IMR-90 (cell line): ENCODE data around the gene ID1. TPM values are rescaled to one million over a fixed set of nuclear protein-coding genes. Genes with fewer than 3 reads are reported as not detected.
A peak's percentile ranks its signal among the peaks of the same experiment; 100 is the strongest.

Experiments used
- ATAC-seq: fragments of 200-7000 bp; cut with Tn5 transposase; 2 replicates; pipeline ENCODE4 v1.9.1; 2020; ENCODE audit warnings: low read depth, mild to moderate bottlenecking, moderate library complexity
- BruUV-seq: library from RNA; stranded (reverse); fragments of 400-500 nt; replicated peaks from 2 replicates; lab custom pipeline; 2021; lab: Mats Ljungman, UMichigan
- CTCF ChIA-PET: fragments of 300-600 bp; formaldehyde crosslinking; extraction: SDS; loops from one replicate; lab custom pipeline; 2021; ENCODE audit warnings: antibody characterized with exemption; lab: Yijun Ruan, JAX
- POLR2A ChIA-PET: fragments of 300-600 bp; sonication (Branson Sonifier 250); formaldehyde crosslinking; loops from one replicate; lab custom pipeline; 2022; ENCODE audit warnings: antibody characterized with exemption; ENCODE audit not compliant: unreplicated experiment; lab: Charles Lee
- DNase-seq: peaks from one replicate; pipeline ENCODE4 v3.0.0; 2013
- H2AFZ ChIP-seq: replicated peaks from 2 replicates; pipeline ENCODE3; 2013; ENCODE audit warnings: low read length, mild to moderate bottlenecking; ENCODE audit not compliant: poor library complexity
- H2AK5ac ChIP-seq: 2 replicates; pipeline ENCODE4 v1.6.1; 2013; ENCODE audit warnings: low read depth, low read length, inconsistent platforms
- H2AK9ac ChIP-seq: replicated peaks from 2 replicates; pipeline ENCODE3; 2013; ENCODE audit warnings: mild to moderate bottlenecking, low read depth, low read length, moderate library complexity; ENCODE audit not compliant: poor library complexity
- H2BK120ac ChIP-seq: 2 replicates; pipeline ENCODE4 v1.6.1; 2013; ENCODE audit warnings: low read depth, low read length, inconsistent platforms
- H2BK15ac ChIP-seq: 3 replicates; pipeline ENCODE4 v1.6.1; 2013; ENCODE audit warnings: low read depth, low read length, inconsistent platforms
- H2BK20ac ChIP-seq: 2 replicates; pipeline ENCODE4 v1.6.1; 2013; ENCODE audit warnings: low read depth, mild to moderate bottlenecking, inconsistent platforms, low read length, moderate library complexity
- H2BK5ac ChIP-seq: 2 replicates; pipeline ENCODE4 v1.6.1; 2013; ENCODE audit warnings: mild to moderate bottlenecking, low read depth, low read length, inconsistent platforms; ENCODE audit not compliant: poor library complexity, severe bottlenecking
- H3K14ac ChIP-seq: replicated peaks from 2 replicates; pipeline ENCODE4 v1.6.1; 2013; ENCODE audit warnings: low read depth, low read length, inconsistent platforms
- H3K18ac ChIP-seq: 2 replicates; pipeline ENCODE4 v1.6.1; 2013; ENCODE audit warnings: low read depth, low read length, control low read depth
- H3K23ac ChIP-seq: 2 replicates; pipeline ENCODE4 v1.6.1; 2013; ENCODE audit warnings: low read depth, low read length, inconsistent platforms
- H3K27ac ChIP-seq: 2 replicates; pipeline ENCODE4 v1.5.1; 2013; ENCODE audit warnings: mild to moderate bottlenecking, control low read depth, low read length; ENCODE audit not compliant: insufficient read depth
- H3K27me3 ChIP-seq: 2 replicates; pipeline ENCODE4 v1.6.1; 2013; ENCODE audit warnings: low read length; ENCODE audit not compliant: control insufficient read depth, insufficient read depth
- H3K36me3 ChIP-seq: 2 replicates; pipeline ENCODE4 v1.6.1; 2013; ENCODE audit warnings: low read length, mixed read lengths; ENCODE audit not compliant: control insufficient read depth, insufficient read depth
- H3K4ac ChIP-seq: 2 replicates; pipeline ENCODE4 v1.6.1; 2013; ENCODE audit warnings: low read depth, low read length, inconsistent platforms
- H3K4me1 ChIP-seq: 2 replicates; pipeline ENCODE4 v1.6.1; 2013; ENCODE audit warnings: low read length, mixed read lengths; ENCODE audit not compliant: control insufficient read depth, insufficient read depth
- H3K4me2 ChIP-seq: 2 replicates; pipeline ENCODE4 v1.6.1; 2013; ENCODE audit warnings: low read depth, mild to moderate bottlenecking, control low read depth, low read length, moderate library complexity
- H3K4me3 ChIP-seq: 2 replicates; pipeline ENCODE4 v1.5.1; 2013; ENCODE audit warnings: low read depth, mild to moderate bottlenecking, control low read depth, low read length, moderate library complexity; ENCODE audit not compliant: insufficient read depth
- H3K56ac ChIP-seq: 2 replicates; pipeline ENCODE4 v1.6.1; 2013; ENCODE audit warnings: low read length, inconsistent platforms; ENCODE audit not compliant: insufficient read depth; ENCODE audit errors: extremely low read depth
- H3K79me1 ChIP-seq, 2 experiments: 2 replicates each; pipeline ENCODE4 v1.6.1; 2013; ENCODE audit warnings: low read length in 2 of 2, inconsistent platforms in 1 of 2, low read depth in 1 of 2
- H3K9ac ChIP-seq: 2 replicates; pipeline ENCODE4 v1.6.1; 2013; ENCODE audit warnings: low read depth, low read length, control low read depth
- H3K9me1 ChIP-seq: 2 replicates; pipeline ENCODE4 v1.6.1; 2013; ENCODE audit warnings: low read length, inconsistent platforms; ENCODE audit not compliant: insufficient read depth
- H3K9me3 ChIP-seq: 2 replicates; pipeline ENCODE4 v1.6.1; 2013; ENCODE audit warnings: low read length; ENCODE audit not compliant: control insufficient read depth, insufficient read depth
- H4K20me1 ChIP-seq: 2 replicates; pipeline ENCODE4 v1.6.1; 2013; ENCODE audit warnings: low read length, inconsistent platforms; ENCODE audit not compliant: insufficient read depth
- H4K5ac ChIP-seq: 2 replicates; pipeline ENCODE4 v1.6.1; 2013; ENCODE audit warnings: mild to moderate bottlenecking, low read depth, low read length, control low read depth
- H4K8ac ChIP-seq, 2 experiments: 2 replicates each; pipeline ENCODE4 v1.6.1; 2013; ENCODE audit warnings: low read depth in 2 of 2, low read length in 2 of 2, control low read depth in 1 of 2, inconsistent platforms in 1 of 2
- H4K91ac ChIP-seq: 2 replicates; pipeline ENCODE4 v1.6.1; 2013; ENCODE audit warnings: low read depth, low read length, inconsistent platforms; ENCODE audit not compliant: insufficient read depth
- BHLHE40 ChIP-seq: fragments of 150-350 bp; IDR thresholded peaks from 2 replicates; pipeline ENCODE4 v1.6.1; 2016; ENCODE audit warnings: mild to moderate bottlenecking, low read depth, low read length
- CEBPB ChIP-seq: IDR thresholded peaks from 2 replicates; pipeline ENCODE4 v1.6.1; 2012; ENCODE audit warnings: low read depth, low read length, improper control_type of control experiment
- FOS ChIP-seq: fragments of 150-350 bp; IDR thresholded peaks from 2 replicates; pipeline ENCODE4 v1.6.1; 2016; ENCODE audit warnings: low read depth, low read length
- MAFK ChIP-seq: IDR thresholded peaks from 2 replicates; pipeline ENCODE4 v1.6.1; 2012; ENCODE audit warnings: low read depth, low read length, improper control_type of control experiment
- MXI1 ChIP-seq: IDR thresholded peaks from 2 replicates; pipeline ENCODE4 v1.6.1; 2012; ENCODE audit warnings: low read depth, mild to moderate bottlenecking, low read length, moderate library complexity, borderline replicate concordance
- NFE2L2 ChIP-seq: fragments of 150-350 bp; IDR thresholded peaks from 2 replicates; pipeline ENCODE4 v1.6.1; 2016; ENCODE audit warnings: low read depth, mild to moderate bottlenecking, low read length
- POLR2A ChIP-seq: IDR thresholded peaks from 2 replicates; pipeline ENCODE4 v1.6.1; 2012; ENCODE audit warnings: mild to moderate bottlenecking, low read depth, low read length
- RAD21 ChIP-seq: IDR thresholded peaks from 2 replicates; pipeline ENCODE4 v1.6.1; 2012; ENCODE audit warnings: low read length, improper control_type of control experiment
- RCOR1 ChIP-seq: IDR thresholded peaks from 2 replicates; pipeline ENCODE4 v1.6.1; 2012; ENCODE audit warnings: mild to moderate bottlenecking, low read length, improper control_type of control experiment; ENCODE audit not compliant: insufficient replicate concordance
- RFX5 ChIP-seq: IDR thresholded peaks from 2 replicates; pipeline ENCODE4 v1.8.0; 2012; ENCODE audit warnings: low read depth, mild to moderate bottlenecking, low read length, moderate library complexity
- SMC3 ChIP-seq: fragments of 150-350 bp; IDR thresholded peaks from 2 replicates; pipeline ENCODE4 v1.6.1; 2016; ENCODE audit warnings: low read depth, mild to moderate bottlenecking, antibody characterized with exemption, low read length, moderate library complexity
- WGBS, 2 experiments: methylation state at CpG; one replicate each; pipeline versions ENCODE4 v1.1.5 to v1.1.7; 2013; ENCODE audit warnings: missing lambda C conversion rate in 2 of 2; ENCODE audit not compliant: insufficient read length in 1 of 2; ENCODE audit errors: extremely low coverage in 2 of 2; 5-methylcytosine and 5-hydroxymethylcytosine counted together
- dilution Hi-C: fragments of 300-500 bp; cut with HindIII; formaldehyde crosslinking; loops from one replicate; pipeline ENCODE4 v1.14.3; 2018; ENCODE audit warnings: low sequenced_read_pairs; ENCODE audit not compliant: unreplicated experiment
- in situ Hi-C: fragments of 300-500 bp; cut with MboI; formaldehyde crosslinking; loops from 3 replicates; pipeline ENCODE4 v1.14.3; 2019; ENCODE audit warnings: low sequenced_read_pairs, inconsistent platforms, mixed read lengths
- intact Hi-C: fragments of 100-400 bp; cut with micrococcal nuclease; formaldehyde crosslinking; loops from 2 replicates; pipeline ENCODE4 v1.10.0; 2022
- polyA plus RNA-seq, 3 experiments: library from polyadenylated mRNA; depleted of rRNA; stranded (reverse); fragments of >200 nt; gene quantifications; 2 replicates each; pipeline ENCODE4 v1.2.3, GENCODE V29; 2012; ENCODE audit warnings: low replicate concordance in 1 of 3
- total RNA-seq: library from RNA; depleted of rRNA; stranded (reverse); fragments of >200 nt; gene quantifications from 2 replicates; pipeline ENCODE4 v1.2.3, GENCODE V29; 2012
- TF ChIP-seq, protein P1 (sequence below): fragments of 150-350 bp; IDR thresholded peaks from 2 replicates; pipeline ENCODE4 v1.6.1; 2017; ENCODE audit warnings: mild to moderate bottlenecking, antibody characterized with exemption, low read length, low read depth
- TF ChIP-seq, protein P2 (sequence below): fragments of 150-350 bp; IDR thresholded peaks from 2 replicates; pipeline ENCODE4 v1.6.1; 2016; ENCODE audit warnings: low read depth, mild to moderate bottlenecking, low read length, moderate library complexity, borderline replicate concordance
- TF ChIP-seq, protein P3 (sequence below): conservative IDR thresholded peaks from 2 replicates; pipeline ENCODE4 v1.5.1; 2012; ENCODE audit warnings: mild to moderate bottlenecking, low read depth, low read length, improper control_type of control experiment

The ID1 gene
- total and polyA plus RNA-seq, 2 of the 4 experiments (the other 2 are of a cell fraction): 148 to 174 TPM

DNA sequence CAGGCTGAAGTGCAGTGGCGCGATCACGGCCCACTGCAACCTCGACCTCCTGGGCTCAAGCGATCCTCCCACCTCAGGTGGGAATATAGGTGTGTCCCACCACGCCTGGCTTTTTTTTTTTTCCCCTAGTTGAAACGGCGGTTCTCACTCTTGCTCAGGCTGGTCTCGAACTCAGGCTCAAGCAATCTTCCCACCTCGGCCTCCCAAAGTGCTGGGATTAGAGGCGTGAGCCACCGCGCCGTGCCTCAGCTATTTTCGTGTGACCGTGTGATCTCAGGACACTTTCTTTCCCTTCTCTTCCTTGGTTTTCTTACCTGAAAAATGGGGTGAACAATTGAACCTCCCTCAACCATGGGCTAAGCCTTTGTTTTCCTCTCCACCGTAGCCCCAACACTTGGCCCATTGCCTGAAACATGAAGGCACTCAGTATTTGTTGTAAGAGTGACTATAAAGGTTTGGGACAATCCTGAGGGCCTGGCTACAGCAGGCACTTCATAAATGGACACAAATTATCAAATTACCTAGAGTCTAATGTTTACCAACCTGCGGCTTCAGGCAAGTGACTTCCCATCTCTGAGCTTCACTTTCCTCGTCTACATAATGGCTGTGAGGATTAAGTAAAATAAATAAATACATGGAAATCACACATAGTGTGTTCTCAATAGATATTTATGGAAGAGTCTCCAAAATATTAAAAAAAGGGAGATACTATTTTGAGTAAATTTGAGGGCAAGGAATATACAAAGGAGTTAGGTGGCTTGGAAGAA is 31.4 kb upstream of the ID1 start:
- ChIA-PET POLR2A (interaction anchor here (0.5 to 1.1 kb wide), 3 partner anchors 13 to 42 kb away, joined by 4 to 40 read pairs (median 4); no protein-coding TSS in a partner anchor), CTCF (interaction anchor here (1.0 to 2.5 kb wide), 8 partner anchors 11 to 146 kb away, joined by 3 to 29 read pairs (median 5); partner anchors contain the start of gene ID1)
- BruUV-seq: no TSS peak
- peak overlapping the region; percentile 87 for H2AFZ ChIP-seq
- peak overlapping the region; percentile 54 for H3K4me2 ChIP-seq
- H3K79me1 ChIP-seq: peaks cover 3 to 22% of the 10 kb centered on the region in 2 experiments; a peak in 3 of 4 replicates
- H3K27me3 ChIP-seq: no peaks in the 10 kb centered on the region
- peak overlapping the region; percentile 68 for H3K9ac ChIP-seq
- H3K9me3 ChIP-seq: no peaks in the 10 kb centered on the region
- peak overlapping the region; percentile 83 for H2BK120ac ChIP-seq
- no peaks in the 10 kb centered on the region for H4K20me1 ChIP-seq
- H2BK20ac ChIP-seq: peak overlapping the region; percentile 65
- no peak for DNase-seq
- H3K23ac ChIP-seq: peak overlapping the region; percentile 48
- peak overlapping the region; percentile 86 for H3K27ac ChIP-seq
- H3K14ac ChIP-seq: peak overlapping the region; percentile 83
- peak overlapping the region; percentile 61 for H2BK5ac ChIP-seq
- H4K8ac ChIP-seq: peak overlapping the region; percentile 90 to 94
- peak overlapping the region; percentile 24 for H4K5ac ChIP-seq
- H3K4me3 ChIP-seq: peak overlapping the region; percentile 35
- peak overlapping the region; percentile 88 for H4K91ac ChIP-seq
- H3K18ac ChIP-seq: peak overlapping the region; percentile 7
- H3K36me3 ChIP-seq: peaks cover 3% of the 10 kb centered on the region
- ATAC-seq: no peak
- peaks cover 8% of the 10 kb centered on the region; the same call in 1 of the 2 replicates for H3K9me1 ChIP-seq
- intact Hi-C loops (no loop called here), dilution Hi-C loops (no loop called here), in situ Hi-C loops (no loop called here)
- H3K56ac ChIP-seq: peak overlapping the region; percentile 80
- H2BK15ac ChIP-seq: peak overlapping the region; percentile 59; the same call in 2 of the 3 replicates
- H2AK5ac ChIP-seq: peak overlapping the region; percentile 95
- H3K4ac ChIP-seq: peak overlapping the region; percentile 92
- peaks cover 20% of the 10 kb centered on the region for H3K4me1 ChIP-seq
- H2AK9ac ChIP-seq: peak overlapping the region; percentile 75
- 52% methylated on average over 10 of the region's 19 CpGs; no CpG with 5 or more reads in 1 of the 2 experiments for WGBS, 2 experiments
- TF ChIP-seq MXI1: no peak
- no peak for TF ChIP-seq RAD21
- no peak for TF ChIP-seq FOS
- TF ChIP-seq, protein P1, sequence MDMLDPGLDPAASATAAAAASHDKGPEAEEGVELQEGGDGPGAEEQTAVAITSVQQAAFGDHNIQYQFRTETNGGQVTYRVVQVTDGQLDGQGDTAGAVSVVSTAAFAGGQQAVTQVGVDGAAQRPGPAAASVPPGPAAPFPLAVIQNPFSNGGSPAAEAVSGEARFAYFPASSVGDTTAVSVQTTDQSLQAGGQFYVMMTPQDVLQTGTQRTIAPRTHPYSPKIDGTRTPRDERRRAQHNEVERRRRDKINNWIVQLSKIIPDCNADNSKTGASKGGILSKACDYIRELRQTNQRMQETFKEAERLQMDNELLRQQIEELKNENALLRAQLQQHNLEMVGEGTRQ: no peak
- TF ChIP-seq POLR2A: no peak; the same call in none of the 2 replicates
- no peak for TF ChIP-seq NFE2L2
- TF ChIP-seq RFX5: no peak
- no peak for TF ChIP-seq MAFK
- TF ChIP-seq SMC3: no peak
- TF ChIP-seq CEBPB: no peak
- no peak for TF ChIP-seq BHLHE40
- TF ChIP-seq, protein P2, sequence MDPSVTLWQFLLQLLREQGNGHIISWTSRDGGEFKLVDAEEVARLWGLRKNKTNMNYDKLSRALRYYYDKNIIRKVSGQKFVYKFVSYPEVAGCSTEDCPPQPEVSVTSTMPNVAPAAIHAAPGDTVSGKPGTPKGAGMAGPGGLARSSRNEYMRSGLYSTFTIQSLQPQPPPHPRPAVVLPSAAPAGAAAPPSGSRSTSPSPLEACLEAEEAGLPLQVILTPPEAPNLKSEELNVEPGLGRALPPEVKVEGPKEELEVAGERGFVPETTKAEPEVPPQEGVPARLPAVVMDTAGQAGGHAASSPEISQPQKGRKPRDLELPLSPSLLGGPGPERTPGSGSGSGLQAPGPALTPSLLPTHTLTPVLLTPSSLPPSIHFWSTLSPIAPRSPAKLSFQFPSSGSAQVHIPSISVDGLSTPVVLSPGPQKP: no peak
- TF ChIP-seq, protein P3, sequence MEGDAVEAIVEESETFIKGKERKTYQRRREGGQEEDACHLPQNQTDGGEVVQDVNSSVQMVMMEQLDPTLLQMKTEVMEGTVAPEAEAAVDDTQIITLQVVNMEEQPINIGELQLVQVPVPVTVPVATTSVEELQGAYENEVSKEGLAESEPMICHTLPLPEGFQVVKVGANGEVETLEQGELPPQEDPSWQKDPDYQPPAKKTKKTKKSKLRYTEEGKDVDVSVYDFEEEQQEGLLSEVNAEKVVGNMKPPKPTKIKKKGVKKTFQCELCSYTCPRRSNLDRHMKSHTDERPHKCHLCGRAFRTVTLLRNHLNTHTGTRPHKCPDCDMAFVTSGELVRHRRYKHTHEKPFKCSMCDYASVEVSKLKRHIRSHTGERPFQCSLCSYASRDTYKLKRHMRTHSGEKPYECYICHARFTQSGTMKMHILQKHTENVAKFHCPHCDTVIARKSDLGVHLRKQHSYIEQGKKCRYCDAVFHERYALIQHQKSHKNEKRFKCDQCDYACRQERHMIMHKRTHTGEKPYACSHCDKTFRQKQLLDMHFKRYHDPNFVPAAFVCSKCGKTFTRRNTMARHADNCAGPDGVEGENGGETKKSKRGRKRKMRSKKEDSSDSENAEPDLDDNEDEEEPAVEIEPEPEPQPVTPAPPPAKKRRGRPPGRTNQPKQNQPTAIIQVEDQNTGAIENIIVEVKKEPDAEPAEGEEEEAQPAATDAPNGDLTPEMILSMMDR: no peak
- TF ChIP-seq RCOR1: no peak
